GM21786 (cell line): ENCODE results near the gene RPL37A.
"Not testable (repeated sequence)": the region's sequence is repeated elsewhere in the genome, so short reads cannot be mapped to it uniquely, and the experiment has no call there.

Experiments used
- ATAC-seq: cut with Tn5 transposase; IDR thresholded peaks from one replicate; pipeline ENCODE4 v1.9.1; 2021; ENCODE audit not compliant: unreplicated experiment

The RPL37A gene

GRCh38 chr2:216516730-216517350, 18.2 kb downstream of the RPL37A start:
- no peak for ATAC-seq

- no peak for ATAC-seq
These were observed 19.0 kb downstream of the RPL37A start for GRCh38 chr2:216517447-216518225.

- ATAC-seq: not testable (repeated sequence)
These were observed 20.0 kb downstream of the RPL37A start for GRCh38 chr2:216518566-216519119.

- peak; percentile 75 for ATAC-seq
These were observed 20.6 kb downstream of the RPL37A start for GRCh38 chr2:216519154-216519762.

GRCh38 chr2:216520112-216520511, 21.5 kb downstream of the RPL37A start:
- ATAC-seq: no peak

- no peak for ATAC-seq
These were observed 24.4 kb downstream of the RPL37A start for GRCh38 chr2:216522892-216523502.

GRCh38 chr2:216525972-216526371, 27.3 kb downstream of the RPL37A start:
- ATAC-seq: no peak

GRCh38 chr2:216526939-216527338, 28.3 kb downstream of the RPL37A start:
- no peak for ATAC-seq

- no peak for ATAC-seq
These were observed 29.0 kb downstream of the RPL37A start for GRCh38 chr2:216527600-216527999.

GRCh38 chr2:216532562-216532961, 33.9 kb downstream of the RPL37A start:
- no peak for ATAC-seq

- no peak for ATAC-seq
These were observed 35.0 kb downstream of the RPL37A start for GRCh38 chr2:216533609-216534008.

- no peak for ATAC-seq
These were observed 36.2 kb downstream of the RPL37A start for GRCh38 chr2:216534809-216535208.

- no peak for ATAC-seq
These were observed 36.9 kb downstream of the RPL37A start for GRCh38 chr2:216535454-216535995.

GRCh38 chr2:216536734-216537210, 38.1 kb downstream of the RPL37A start:
- no peak for ATAC-seq

GRCh38 chr2:216537366-216537765, 38.7 kb downstream of the RPL37A start:
- ATAC-seq: no peak

GRCh38 chr2:216538538-216538937, 39.9 kb downstream of the RPL37A start:
- ATAC-seq: no peak

GRCh38 chr2:216539120-216539519, 40.5 kb downstream of the RPL37A start:
- ATAC-seq: no peak

GRCh38 chr2:216539791-216540241, 41.2 kb downstream of the RPL37A start:
- peak; percentile 78 for ATAC-seq

- ATAC-seq: no peak
These were observed 42.3 kb downstream of the RPL37A start for GRCh38 chr2:216540920-216541319.

- no peak for ATAC-seq
These were observed 42.9 kb downstream of the RPL37A start for GRCh38 chr2:216541505-216541904.

- no peak for ATAC-seq
These were observed 46.7 kb downstream of the RPL37A start for GRCh38 chr2:216545359-216545758.
